SK-N-SH (cell line): Measurements from ENCODE around the gene AGTRAP. TPM values are rescaled to one million over a fixed set of nuclear protein-coding genes. Genes with fewer than 3 reads are reported as not detected.

Source experiments
- CTCF ChIA-PET: fragments of 300-600, 350-600 bp; formaldehyde crosslinking; extraction: SDS; loops from one replicate; lab custom pipeline; 2021; lab: Yijun Ruan, JAX
- POLR2A ChIA-PET: fragments of 350-600 bp; sonication (Branson Sonifier 250); formaldehyde crosslinking; extraction: SDS; loops from one replicate; lab custom pipeline; 2020; ENCODE audit warnings: antibody characterized with exemption, inconsistent platforms; lab: Yijun Ruan, JAX
- DNase-seq: peaks from one replicate; pipeline ENCODE4 v3.0.0; 2012
- H2AFZ ChIP-seq: fragments of 200-600 bp; sonication (generic); 2 replicates; pipeline ENCODE4 v1.8.1; 2016; ENCODE audit warnings: antibody characterized with exemption, mild to moderate bottlenecking, low read depth
- H3F3A ChIP-seq: fragments of 200-600 bp; sonication (generic); replicated peaks from 2 replicates; pipeline ENCODE3; 2016; ENCODE audit warnings: antibody characterized with exemption, mild to moderate bottlenecking; ENCODE audit not compliant: insufficient read depth
- H3K27ac ChIP-seq, 2 experiments: fragments of 200-500 bp in 1 of 2; fragments of 200-600 bp in 1 of 2; sonication (Bioruptor generic) in 1 of 2; sonication (generic), shearing (Covaris generic) in 1 of 2; 2 replicates each; pipeline versions ENCODE4 v1.5.1 to v1.6.1; 2014 to 2016; ENCODE audit warnings: low read depth in 2 of 2, inconsistent platforms in 1 of 2, low read length in 1 of 2, mild to moderate bottlenecking in 1 of 2, mixed read lengths in 1 of 2
- H3K27me3 ChIP-seq: fragments of 200-600 bp; sonication (generic), shearing (Covaris generic); 2 replicates; pipeline ENCODE4 v1.6.1; 2016; ENCODE audit warnings: mixed run types; ENCODE audit not compliant: insufficient read depth
- H3K36me3 ChIP-seq, 2 experiments: fragments of 200-500 bp in 1 of 2; fragments of 200-600 bp in 1 of 2; sonication (Bioruptor generic) in 1 of 2; sonication (generic) in 1 of 2; replicated peaks in 1 of 2; 2 replicates each; pipeline versions ENCODE3 to v1.5.1; 2014 to 2016; ENCODE audit warnings: low read length in 1 of 2, mild to moderate bottlenecking in 1 of 2; ENCODE audit not compliant: insufficient read depth in 2 of 2, control insufficient read depth in 1 of 2
- H3K4me1 ChIP-seq, 2 experiments: fragments of 200-500 bp in 1 of 2; fragments of 200-600 bp in 1 of 2; sonication (Bioruptor generic) in 1 of 2; sonication (generic), shearing (Covaris generic) in 1 of 2; 2 replicates each; pipeline versions ENCODE4 v1.5.1 to v1.6.1; 2014 to 2016; ENCODE audit warnings: low read depth in 1 of 2, low read length in 1 of 2, mixed run types in 1 of 2; ENCODE audit not compliant: insufficient read depth in 2 of 2, control insufficient read depth in 1 of 2
- H3K4me2 ChIP-seq: fragments of 200-600 bp; sonication (generic), shearing (Covaris generic); 2 replicates; pipeline ENCODE4 v1.6.1; 2017; ENCODE audit warnings: mixed run types
- H3K4me3 ChIP-seq, 2 experiments: fragments of 200-500 bp in 1 of 2; fragments of 200-600 bp in 1 of 2; sonication (Bioruptor generic) in 1 of 2; sonication (generic), shearing (Covaris generic) in 1 of 2; 2 replicates each; pipeline versions ENCODE4 v1.5.1 to v1.8.1; 2014 to 2016; ENCODE audit warnings: low read depth in 2 of 2, inconsistent platforms in 1 of 2, low read length in 1 of 2, mild to moderate bottlenecking in 1 of 2, mixed read lengths in 1 of 2, moderate library complexity in 1 of 2
- H3K79me2 ChIP-seq: fragments of 200-600 bp; sonication (generic); 2 replicates; pipeline ENCODE4 v1.8.1; 2017; ENCODE audit warnings: mild to moderate bottlenecking; ENCODE audit not compliant: insufficient read depth
- H3K9ac ChIP-seq: fragments of 200-600 bp; sonication (generic); 2 replicates; pipeline ENCODE4 v1.6.1; 2017; ENCODE audit warnings: mixed run types
- H3K9me2 ChIP-seq: fragments of 200-600 bp; sonication (generic); 2 replicates; pipeline ENCODE4 v1.6.1; 2017; ENCODE audit warnings: mixed run types
- H3K9me3 ChIP-seq: fragments of 200-600 bp; sonication (generic); 2 replicates; pipeline ENCODE4 v1.6.1; 2017; ENCODE audit warnings: mixed run types, mild to moderate bottlenecking, moderate library complexity
- H4K20me1 ChIP-seq: fragments of 200-600 bp; sonication (generic); 2 replicates; pipeline ENCODE4 v1.6.1; 2017; ENCODE audit warnings: mild to moderate bottlenecking, mixed run types; ENCODE audit not compliant: insufficient read depth
- CHD2 ChIP-seq: fragments of 150-350 bp; IDR thresholded peaks from 2 replicates; pipeline ENCODE4 v1.6.1; 2018; ENCODE audit warnings: low read length; ENCODE audit not compliant: partially characterized antibody
- EP300 ChIP-seq, 2 experiments: IDR thresholded peaks; 2 replicates each; pipeline versions ENCODE4 v1.4.0 to v1.6.1; 2012; ENCODE audit warnings: borderline replicate concordance in 1 of 2, low read depth in 1 of 2, low read length in 1 of 2
- EZH2phosphoT487 ChIP-seq: fragments of 200-600 bp; sonication (generic); IDR thresholded peaks from 2 replicates; pipeline ENCODE4 v1.6.1; 2017; ENCODE audit warnings: low read depth, mixed run types, mild to moderate bottlenecking, antibody characterized with exemption, moderate library complexity, borderline replicate concordance
- FOSL2 ChIP-seq: IDR thresholded peaks from 2 replicates; pipeline ENCODE4 v1.4.0; 2012; ENCODE audit warnings: low read depth, mild to moderate bottlenecking, moderate library complexity, borderline replicate concordance
- FOXJ3 ChIP-seq: sonication (generic); formaldehyde crosslinking; IDR thresholded peaks from 2 replicates; pipeline ENCODE4 v1.5.1; 2020; ENCODE audit warnings: mild to moderate bottlenecking, missing genetic modification reagents
- FOXM1 ChIP-seq: IDR thresholded peaks from 2 replicates; pipeline ENCODE4 v1.4.0; 2012; ENCODE audit warnings: low read depth, mild to moderate bottlenecking
- GABPA ChIP-seq: IDR thresholded peaks from 2 replicates; pipeline ENCODE4 v1.4.0; 2012; ENCODE audit warnings: low read depth, mild to moderate bottlenecking
- JUND ChIP-seq: IDR thresholded peaks from 2 replicates; pipeline ENCODE4 v1.4.0; 2012
- MEF2A ChIP-seq: IDR thresholded peaks from 2 replicates; pipeline ENCODE4 v1.4.0; 2012; ENCODE audit warnings: low read depth, borderline replicate concordance
- MXI1 ChIP-seq: IDR thresholded peaks from 2 replicates; pipeline ENCODE4 v1.6.1; 2012; ENCODE audit warnings: mild to moderate bottlenecking, low read depth, low read length, improper control_type of control experiment
- NFIC ChIP-seq: IDR thresholded peaks from 2 replicates; pipeline ENCODE4 v1.4.0; 2012; ENCODE audit warnings: borderline replicate concordance
- NRF1 ChIP-seq: IDR thresholded peaks from 2 replicates; pipeline ENCODE4 v1.6.1; 2012; ENCODE audit warnings: low read depth, mild to moderate bottlenecking, low read length
- POLR2AphosphoS5 ChIP-seq: IDR thresholded peaks from 2 replicates; pipeline ENCODE4 v1.6.1; 2012; ENCODE audit warnings: low read depth, low read length
- RFX5 ChIP-seq: IDR thresholded peaks from 2 replicates; pipeline ENCODE4 v1.6.1; 2012; ENCODE audit warnings: mild to moderate bottlenecking, improper control_type of control experiment, low read length
- SIN3A ChIP-seq: IDR thresholded peaks from 2 replicates; pipeline ENCODE4 v1.6.1; 2012; ENCODE audit warnings: low read depth, mild to moderate bottlenecking, low read length, moderate library complexity, borderline replicate concordance
- TCF12 ChIP-seq: IDR thresholded peaks from 2 replicates; pipeline ENCODE4 v1.4.0; 2012
- YY1 ChIP-seq: IDR thresholded peaks from 2 replicates; pipeline ENCODE4 v1.4.0; 2012; ENCODE audit warnings: low read depth, mild to moderate bottlenecking
- WGBS: methylation state at CpG from one replicate; pipeline ENCODE4 v1.1.6; 2017; ENCODE audit warnings: low lambda C conversion rate; 5-methylcytosine and 5-hydroxymethylcytosine counted together
- polyA plus RNA-seq, 3 experiments: library from polyadenylated mRNA; depleted of rRNA; stranded (reverse); fragments of >200 nt; gene quantifications; 2 replicates each; pipeline ENCODE4 v1.2.3, GENCODE V29; 2012
- TF ChIP-seq, protein P1 (sequence below): IDR thresholded peaks from 2 replicates; pipeline ENCODE4 v1.4.0; 2012; ENCODE audit warnings: low read depth, borderline replicate concordance
- TF ChIP-seq, protein P2 (sequence below): IDR thresholded peaks from 2 replicates; pipeline ENCODE4 v1.4.0; 2012; ENCODE audit warnings: low read depth, borderline replicate concordance
- TF ChIP-seq, protein P3 (sequence below): IDR thresholded peaks from 2 replicates; pipeline ENCODE4 v1.4.0; 2012; ENCODE audit warnings: low read depth

The AGTRAP gene
- polyA plus RNA-seq, 1 of the 3 experiments (the other 2 are of a cell fraction) = 66.2 TPM

DNA sequence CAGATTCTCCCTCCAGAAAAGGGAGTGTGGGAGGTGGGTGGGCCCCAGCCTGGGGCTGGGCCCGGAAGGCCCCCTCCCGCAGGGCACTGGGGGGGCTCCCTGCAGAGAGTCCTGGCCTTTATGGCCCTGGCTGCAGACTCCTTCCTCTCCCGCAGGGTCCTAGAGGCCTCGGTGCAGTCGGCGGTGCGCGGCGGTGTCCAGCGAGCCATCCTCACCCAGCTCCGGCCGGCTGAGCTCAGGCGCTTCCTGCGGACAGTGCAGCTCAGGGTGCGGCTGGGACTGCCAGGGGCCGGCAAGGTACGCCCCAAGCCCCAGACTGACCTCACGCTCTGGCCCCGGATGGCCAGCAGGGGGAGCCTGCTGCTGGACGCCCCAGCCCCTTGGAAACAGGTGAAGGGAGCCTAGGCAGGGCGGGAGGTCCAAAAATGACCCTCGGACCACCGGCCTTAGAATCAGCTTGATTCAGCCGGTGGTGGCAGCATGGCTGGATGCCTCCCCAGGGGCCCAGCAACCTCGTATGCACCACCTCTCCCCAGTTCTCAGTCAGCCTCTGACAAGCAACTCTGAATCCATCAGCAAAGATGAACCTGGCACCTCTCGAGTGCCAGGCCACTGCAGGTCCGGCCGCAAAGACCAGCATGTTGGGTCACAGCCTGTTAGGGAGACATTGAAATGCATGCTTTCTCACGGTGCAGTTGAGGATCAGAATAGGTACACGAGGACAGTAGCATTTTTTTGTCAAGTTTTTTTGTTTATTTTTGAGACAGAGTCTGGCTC, 49.2 kb downstream of the AGTRAP start (continued):
- no peak for TF ChIP-seq EZH2phosphoT487

DNA sequence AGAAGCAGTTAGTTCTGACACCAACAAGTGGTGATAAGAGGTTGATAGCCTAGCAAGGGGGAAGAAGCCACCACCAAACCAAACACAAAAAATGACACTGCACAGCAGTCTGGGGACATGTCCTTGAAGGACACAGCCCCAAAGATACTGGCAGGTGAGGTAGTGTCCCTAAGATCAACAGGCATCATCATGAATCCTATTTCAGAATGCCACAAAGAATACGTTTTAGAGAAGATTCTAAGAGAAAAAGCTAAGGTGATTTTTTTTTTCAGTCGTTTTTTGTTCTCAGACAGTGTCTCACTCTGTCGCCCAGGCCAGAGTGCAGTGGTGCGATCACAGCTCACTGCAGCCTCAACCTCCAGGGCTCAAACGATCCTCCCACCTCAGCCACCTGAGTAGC, 50.2 kb downstream of the AGTRAP start:
- no peak overlapping the region for H3K4me3 ChIP-seq
- H3K9me2 ChIP-seq = no peaks in the 10 kb centered on the region
- H4K20me1 ChIP-seq = no peaks in the 10 kb centered on the region
- no peaks in the 10 kb centered on the region for H3K36me3 ChIP-seq
- no peak overlapping the region for H3K4me2 ChIP-seq
- H3K27me3 ChIP-seq = no peaks in the 10 kb centered on the region
- H3K9me3 ChIP-seq = no peaks in the 10 kb centered on the region
- H3K4me1 ChIP-seq = peaks cover 0 to 24% of the 10 kb centered on the region in 2 experiments; a peak in 1 of 4 replicates
- peaks cover 4% of the 10 kb centered on the region for H3F3A ChIP-seq
- H3K79me2 ChIP-seq = no peaks in the 10 kb centered on the region
- no peak for DNase-seq
- CTCF ChIA-PET = interaction anchor here (1.0 to 4.7 kb wide), 10 partner anchors 8 to 748 kb away, joined by 3 to 35 read pairs (median 6); partner anchors contain the start of genes CLCN6 and MTHFR
- POLR2A ChIA-PET = no interaction called here
- H3K27ac ChIP-seq = no peak overlapping the region
- TF ChIP-seq FOXJ3 (no peak), SIN3A (no peak), NRF1 (no peak), TCF12 (no peak), CHD2 (no peak), RFX5 (no peak), MEF2A (no peak), POLR2AphosphoS5 (no peak), FOXM1 (no peak), EP300 (IDR thresholded peaks at IDR 0.05; ENCODE audit: borderline replicate concordance in 1 of 2, low read depth in 1 of 2, low read length in 1 of 2) (no peak), YY1 (no peak), NFIC (no peak), JUND (no peak), MXI1 (no peak), GABPA (no peak), FOSL2 (no peak)
- TF ChIP-seq, protein P1, sequence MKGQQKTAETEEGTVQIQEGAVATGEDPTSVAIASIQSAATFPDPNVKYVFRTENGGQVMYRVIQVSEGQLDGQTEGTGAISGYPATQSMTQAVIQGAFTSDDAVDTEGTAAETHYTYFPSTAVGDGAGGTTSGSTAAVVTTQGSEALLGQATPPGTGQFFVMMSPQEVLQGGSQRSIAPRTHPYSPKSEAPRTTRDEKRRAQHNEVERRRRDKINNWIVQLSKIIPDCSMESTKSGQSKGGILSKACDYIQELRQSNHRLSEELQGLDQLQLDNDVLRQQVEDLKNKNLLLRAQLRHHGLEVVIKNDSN = no peak
- TF ChIP-seq, protein P2, sequence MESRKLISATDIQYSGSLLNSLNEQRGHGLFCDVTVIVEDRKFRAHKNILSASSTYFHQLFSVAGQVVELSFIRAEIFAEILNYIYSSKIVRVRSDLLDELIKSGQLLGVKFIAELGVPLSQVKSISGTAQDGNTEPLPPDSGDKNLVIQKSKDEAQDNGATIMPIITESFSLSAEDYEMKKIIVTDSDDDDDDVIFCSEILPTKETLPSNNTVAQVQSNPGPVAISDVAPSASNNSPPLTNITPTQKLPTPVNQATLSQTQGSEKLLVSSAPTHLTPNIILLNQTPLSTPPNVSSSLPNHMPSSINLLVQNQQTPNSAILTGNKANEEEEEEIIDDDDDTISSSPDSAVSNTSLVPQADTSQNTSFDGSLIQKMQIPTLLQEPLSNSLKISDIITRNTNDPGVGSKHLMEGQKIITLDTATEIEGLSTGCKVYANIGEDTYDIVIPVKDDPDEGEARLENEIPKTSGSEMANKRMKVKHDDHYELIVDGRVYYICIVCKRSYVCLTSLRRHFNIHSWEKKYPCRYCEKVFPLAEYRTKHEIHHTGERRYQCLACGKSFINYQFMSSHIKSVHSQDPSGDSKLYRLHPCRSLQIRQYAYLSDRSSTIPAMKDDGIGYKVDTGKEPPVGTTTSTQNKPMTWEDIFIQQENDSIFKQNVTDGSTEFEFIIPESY = no peak
- TF ChIP-seq, protein P3, sequence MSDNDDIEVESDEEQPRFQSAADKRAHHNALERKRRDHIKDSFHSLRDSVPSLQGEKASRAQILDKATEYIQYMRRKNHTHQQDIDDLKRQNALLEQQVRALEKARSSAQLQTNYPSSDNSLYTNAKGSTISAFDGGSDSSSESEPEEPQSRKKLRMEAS = no peak
- WGBS = 56% methylated on average over 5 of the region's 5 CpGs
- H2AFZ ChIP-seq = no peak overlapping the region
- H3K9ac ChIP-seq = no peak overlapping the region
